Subcutaneous adipose tissue (tissue), 4 donors: ENCODE data around the gene BACH2. TPM values are rescaled to one million over a fixed set of nuclear protein-coding genes. Genes with fewer than 3 reads are reported as not detected.

ENCODE experiments used
- CTCF ChIP-seq: fragments of 450-650 bp; IDR thresholded peaks from one replicate; pipeline ENCODE4 v1.5.1; 2016; ENCODE audit warnings: low read depth, mild to moderate bottlenecking, control low read depth, antibody characterized with exemption, moderate library complexity
- total RNA-seq, 4 donors: library from RNA; depleted of rRNA; stranded (reverse); fragments of >200 nt; gene quantifications; one replicate each; pipeline ENCODE4 v1.1.0, GENCODE V29; 2016

BACH2 gene
- total RNA-seq, 4 donors from 2014 or later: 1.7 to 15.4 (median 3.9) TPM

- TF ChIP-seq CTCF: no peak
Observed at GRCh38 chr6:90216072-90216977, 80.3 kb downstream of the BACH2 start.

GRCh38 chr6:90214966-90215365, 81.7 kb downstream of the BACH2 start:
- TF ChIP-seq CTCF: no peak

- no peak for TF ChIP-seq CTCF
Observed at GRCh38 chr6:90214461-90214860, 82.2 kb downstream of the BACH2 start.

DNA sequence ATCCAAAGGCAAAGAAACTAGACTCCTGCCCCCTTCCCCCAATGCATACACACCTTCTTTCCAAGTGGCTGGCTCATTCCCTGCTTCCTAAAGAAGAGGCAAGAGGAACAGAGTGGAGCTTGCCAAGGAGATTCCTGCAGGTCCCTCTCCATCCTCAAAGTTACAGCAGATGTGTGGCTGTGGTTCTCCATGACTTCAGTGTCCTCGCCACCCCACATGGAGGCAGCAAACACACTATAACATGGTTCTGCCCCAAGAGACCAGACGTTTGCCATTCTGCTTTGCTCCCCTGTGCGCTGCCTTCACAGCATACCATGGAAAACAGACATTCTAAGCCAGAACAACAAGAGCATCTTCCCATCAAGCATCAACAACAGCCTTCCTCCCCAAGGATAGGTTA, 84.4 kb downstream of the BACH2 start:
- no peak for TF ChIP-seq CTCF

DNA sequence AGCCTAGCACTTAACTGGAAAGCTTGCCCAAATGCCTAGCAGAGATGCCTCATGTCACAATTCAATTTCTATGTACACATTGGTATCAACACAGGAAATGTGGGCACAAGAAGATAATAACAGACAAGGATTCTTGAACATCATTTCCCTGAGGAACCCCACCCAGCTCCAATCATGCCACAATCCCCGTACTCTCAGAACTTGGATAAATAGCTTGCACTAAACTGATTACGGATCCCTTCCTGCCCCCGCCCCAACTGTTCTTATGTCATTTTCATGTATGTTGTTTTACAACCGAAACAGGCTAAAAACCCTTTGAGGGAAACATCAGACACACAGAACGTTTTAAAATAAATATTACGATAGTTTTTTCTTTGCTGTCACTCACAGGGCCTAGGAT, 87.1 kb downstream of the BACH2 start:
- TF ChIP-seq CTCF: no peak

GRCh38 chr6:90204327-90205056, 92.2 kb downstream of the BACH2 start:
- TF ChIP-seq CTCF: no peak

GRCh38 chr6:90203672-90204071, 93.0 kb downstream of the BACH2 start:
- no peak for TF ChIP-seq CTCF
